RWPE1 (cell line): Measurements from ENCODE around the gene OGFOD2.

Experiments used
- CTCF ChIA-PET: fragments of 350-600 bp; sonication (Branson Sonifier 250); formaldehyde crosslinking; extraction: SDS; loops from one replicate; lab custom pipeline; 2021; lab: Yijun Ruan, JAX
- POLR2A ChIA-PET: fragments of 400-600 bp; formaldehyde crosslinking; extraction: SDS; loops from one replicate; lab custom pipeline; 2020; ENCODE audit warnings: antibody characterized with exemption; ENCODE audit not compliant: low non-redundant PET; lab: Yijun Ruan, JAX
- DNase-seq: peaks from one replicate; pipeline ENCODE4 v3.0.0; 2012; ENCODE audit warnings: low spot score
- H3K27ac ChIP-seq: fragments of 450-650 bp; 2 replicates; pipeline ENCODE4 v1.5.1; 2017
- TF ChIP-seq, protein P1 (sequence below): fragments of 450-650 bp; conservative IDR thresholded peaks from 2 replicates; pipeline ENCODE4 v1.5.1; 2017; ENCODE audit warnings: low read depth, mild to moderate bottlenecking

The OGFOD2 gene

DNA sequence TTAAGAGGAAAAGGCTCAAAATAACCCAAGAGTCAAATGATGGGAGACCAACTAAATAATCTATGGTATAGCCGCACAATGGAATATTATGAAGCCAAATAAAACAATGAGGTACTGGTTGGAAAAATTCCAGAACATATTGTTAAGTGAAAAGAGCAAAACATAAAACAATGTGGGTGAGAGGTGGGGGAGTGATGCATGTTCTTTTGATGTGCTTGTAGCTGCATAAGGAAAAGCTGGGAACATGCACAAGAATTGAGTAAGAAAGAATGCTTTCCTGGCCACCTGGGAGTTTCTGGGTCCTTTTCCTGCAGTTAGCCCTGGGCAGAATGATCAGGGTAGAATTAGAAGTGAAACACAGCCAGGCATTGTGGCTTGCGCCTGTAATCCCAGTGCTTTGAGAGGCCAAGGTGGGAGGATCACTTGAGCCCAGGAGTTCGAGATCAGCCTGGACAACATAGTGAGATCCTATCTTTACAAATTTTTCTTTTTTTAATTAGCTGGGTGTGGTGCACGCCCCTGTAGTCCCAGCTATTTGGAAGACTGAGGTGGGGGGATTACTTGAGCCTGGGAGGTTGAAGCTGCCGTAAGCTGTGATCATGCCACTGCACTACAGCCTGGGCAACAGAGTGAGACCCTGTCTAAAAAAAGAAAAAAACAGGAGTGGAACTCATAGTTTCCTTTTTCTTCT lies 16.7 kb upstream of the OGFOD2 start:
- no peak overlapping the region for H3K27ac ChIP-seq
- DNase-seq: no peak
- TF ChIP-seq, protein P1, sequence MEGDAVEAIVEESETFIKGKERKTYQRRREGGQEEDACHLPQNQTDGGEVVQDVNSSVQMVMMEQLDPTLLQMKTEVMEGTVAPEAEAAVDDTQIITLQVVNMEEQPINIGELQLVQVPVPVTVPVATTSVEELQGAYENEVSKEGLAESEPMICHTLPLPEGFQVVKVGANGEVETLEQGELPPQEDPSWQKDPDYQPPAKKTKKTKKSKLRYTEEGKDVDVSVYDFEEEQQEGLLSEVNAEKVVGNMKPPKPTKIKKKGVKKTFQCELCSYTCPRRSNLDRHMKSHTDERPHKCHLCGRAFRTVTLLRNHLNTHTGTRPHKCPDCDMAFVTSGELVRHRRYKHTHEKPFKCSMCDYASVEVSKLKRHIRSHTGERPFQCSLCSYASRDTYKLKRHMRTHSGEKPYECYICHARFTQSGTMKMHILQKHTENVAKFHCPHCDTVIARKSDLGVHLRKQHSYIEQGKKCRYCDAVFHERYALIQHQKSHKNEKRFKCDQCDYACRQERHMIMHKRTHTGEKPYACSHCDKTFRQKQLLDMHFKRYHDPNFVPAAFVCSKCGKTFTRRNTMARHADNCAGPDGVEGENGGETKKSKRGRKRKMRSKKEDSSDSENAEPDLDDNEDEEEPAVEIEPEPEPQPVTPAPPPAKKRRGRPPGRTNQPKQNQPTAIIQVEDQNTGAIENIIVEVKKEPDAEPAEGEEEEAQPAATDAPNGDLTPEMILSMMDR: no peak
- CTCF ChIA-PET: no interaction called here
- POLR2A ChIA-PET: no interaction called here

DNA sequence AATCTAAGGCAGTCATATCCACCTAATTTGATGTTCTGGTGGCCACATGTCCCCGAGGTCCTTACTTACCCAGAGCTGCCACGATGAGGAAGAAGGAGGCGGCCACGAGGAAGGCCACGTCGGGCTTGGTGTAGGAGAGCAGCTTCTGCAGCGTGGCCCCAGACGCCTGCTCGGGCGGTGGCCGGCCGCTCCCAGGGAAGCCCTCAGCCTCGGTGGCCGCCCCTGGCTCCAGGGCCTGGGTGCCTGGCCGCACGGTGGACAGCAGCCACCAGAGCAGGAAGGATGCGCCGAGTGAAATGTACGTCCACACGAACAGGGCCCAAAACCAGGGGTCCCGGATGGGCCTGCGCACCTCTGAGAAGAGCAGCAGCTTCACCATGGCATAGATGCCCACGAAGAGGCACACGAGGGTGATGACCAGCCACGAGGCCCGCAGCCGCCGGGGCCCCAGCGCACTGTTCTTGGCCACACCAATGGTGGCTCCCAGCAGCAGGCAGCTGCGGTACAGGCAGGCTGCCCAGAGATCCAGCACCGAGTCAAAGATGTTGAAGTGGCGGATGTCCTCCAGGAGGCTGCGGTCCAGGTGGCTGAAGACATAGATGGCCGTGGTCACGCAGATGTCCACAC lies 15.4 kb upstream of the OGFOD2 start:
- POLR2A ChIA-PET: no interaction called here
- no peak for DNase-seq
- TF ChIP-seq, protein P1: no peak
- CTCF ChIA-PET: no interaction called here
- H3K27ac ChIP-seq: peak overlapping the region; percentile 4; the same call in 1 of the 2 replicates

DNA sequence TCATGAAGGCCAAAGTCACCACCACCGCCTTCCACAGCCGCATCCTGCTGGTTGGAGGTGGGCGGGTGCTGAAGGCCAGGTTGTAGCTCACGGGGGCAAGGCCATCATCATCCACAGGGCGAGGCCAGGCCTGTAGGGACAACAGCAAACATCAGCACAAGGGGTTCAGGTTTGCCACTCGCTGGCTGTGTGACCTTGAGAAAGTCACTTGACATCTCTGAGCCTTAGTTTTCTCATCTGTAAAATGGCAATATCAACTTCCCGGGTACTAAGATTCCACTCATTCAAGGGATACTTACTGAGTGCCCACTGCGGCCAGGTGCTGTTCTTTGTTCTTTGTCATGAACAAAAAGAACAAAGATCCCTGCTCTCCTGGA lies 14.9 kb upstream of the OGFOD2 start:
- TF ChIP-seq, protein P1: no peak
- POLR2A ChIA-PET: no interaction called here
- CTCF ChIA-PET: no interaction called here
- H3K27ac ChIP-seq: peak overlapping the region; percentile 4; the same call in 1 of the 2 replicates
- DNase-seq: no peak

DNA sequence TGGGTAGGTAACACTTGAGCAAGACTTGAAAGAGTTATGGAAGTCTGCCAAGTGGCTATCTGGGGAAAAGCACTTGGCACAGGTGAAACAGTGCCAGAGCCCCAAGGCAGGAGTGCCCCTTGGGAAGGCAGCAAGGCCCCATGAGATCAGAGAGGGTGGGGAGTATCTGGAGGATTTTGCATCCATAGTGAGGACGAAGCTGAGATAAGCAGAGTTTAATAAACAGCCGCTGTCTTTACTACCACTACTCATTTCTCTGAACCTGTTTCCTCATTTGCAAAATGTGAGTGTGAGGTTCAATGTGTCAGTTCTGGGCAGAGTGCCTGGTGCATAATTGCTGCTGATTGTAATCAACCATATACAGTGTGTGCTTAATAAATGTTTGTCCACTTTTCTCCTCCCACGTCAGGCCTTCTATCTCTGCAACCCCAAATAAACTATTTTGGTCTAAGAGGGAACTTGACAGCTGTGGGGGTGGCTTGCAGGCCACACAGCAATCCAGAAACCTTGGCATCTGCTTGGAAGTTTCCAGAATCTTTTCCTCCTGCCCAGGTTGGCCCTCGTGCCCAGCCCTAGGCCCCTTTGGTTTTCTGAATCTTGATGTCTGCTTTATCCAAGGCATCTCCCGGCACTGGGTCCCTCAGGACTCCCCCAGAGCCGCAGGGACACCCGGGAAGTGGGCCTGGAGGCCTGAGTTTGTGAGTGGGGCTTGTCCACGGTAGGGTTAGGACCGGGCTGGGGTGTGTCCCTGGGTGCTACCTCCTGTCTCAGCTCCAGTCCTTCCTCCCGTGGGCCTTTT lies 13.3 kb upstream of the OGFOD2 start:
- TF ChIP-seq, protein P1: no peak
- POLR2A ChIA-PET: no interaction called here
- peak overlapping the region; percentile 60 for H3K27ac ChIP-seq
- DNase-seq: no peak
- CTCF ChIA-PET: interaction anchor here (0.6 kb wide), 2 partner anchors 39 to 94 kb away, joined by 3 to 4 read pairs; no protein-coding TSS in a partner anchor

DNA sequence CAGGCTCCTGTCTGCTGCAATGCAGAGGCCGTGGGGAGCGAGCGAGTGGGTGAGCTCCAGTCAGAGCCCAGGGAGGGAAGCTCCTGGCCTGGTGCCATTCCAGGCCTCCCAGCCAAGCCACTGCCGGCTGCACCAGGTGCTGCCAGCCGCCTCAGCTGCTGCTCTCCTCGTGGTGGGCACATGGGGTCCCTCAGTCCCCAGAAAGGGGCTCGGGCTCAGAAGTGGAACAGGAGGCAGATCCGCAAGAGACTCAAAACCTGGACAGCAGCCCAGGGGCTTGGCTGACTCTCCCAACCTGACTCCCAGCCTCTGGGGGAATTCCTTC lies 11.1 kb upstream of the OGFOD2 start:
- H3K27ac ChIP-seq: peak overlapping the region; percentile 71
- DNase-seq: no peak
- CTCF ChIA-PET: no interaction called here
- POLR2A ChIA-PET: no interaction called here
- TF ChIP-seq, protein P1: no peak
